Nephron progenitor cell (in vitro differentiated cells): ENCODE measurements around the gene RPTOR.

Source experiments
- DNase-seq: peaks from one replicate; pipeline ENCODE4 v3.0.0; 2021
- H3K27ac Mint-ChIP-seq: 2 replicates; pipeline ENCODE4 v1.8.0; 2021; ENCODE audit warnings: mild to moderate bottlenecking, moderate library complexity, mixed read lengths
- H3K27me3 Mint-ChIP-seq: 2 replicates; pipeline ENCODE4 v1.8.0; 2021; ENCODE audit warnings: mild to moderate bottlenecking, low read depth, mixed read lengths; ENCODE audit not compliant: poor library complexity
- H3K36me3 Mint-ChIP-seq: 2 replicates; pipeline ENCODE4 v1.8.0; 2021; ENCODE audit warnings: low read depth, mixed read lengths
- H3K4me1 Mint-ChIP-seq: 2 replicates; pipeline ENCODE4 v1.8.0; 2021; ENCODE audit warnings: mixed read lengths
- H3K4me3 Mint-ChIP-seq: 2 replicates; pipeline ENCODE4 v1.8.0; 2021; ENCODE audit warnings: mild to moderate bottlenecking, moderate library complexity, mixed read lengths
- H3K9me3 Mint-ChIP-seq: 2 replicates; pipeline ENCODE4 v1.8.0; 2021; ENCODE audit warnings: mild to moderate bottlenecking, moderate library complexity, mixed read lengths
- CTCF ChIP-seq: fragments of 200-600 bp; sonication (generic); IDR thresholded peaks from 2 replicates; pipeline ENCODE4 v1.5.0; 2021; ENCODE audit warnings: antibody characterized with exemption

Gene RPTOR

GRCh38 chr17:81003711-81004475 lies 459.3 kb downstream of the RPTOR start:
- H3K9me3 Mint-ChIP-seq = peaks cover 9% of the 10 kb centered on the region
- no peak overlapping the region for H3K27ac Mint-ChIP-seq

GRCh38 chr17:81006891-81007290 lies 462.3 kb downstream of the RPTOR start:
- H3K4me3 Mint-ChIP-seq = no peak overlapping the region
- TF ChIP-seq CTCF = no peak
- H3K27ac Mint-ChIP-seq = no peak overlapping the region
- peaks cover 55% of the 10 kb centered on the region for H3K27me3 Mint-ChIP-seq
- no peak for DNase-seq
- H3K4me1 Mint-ChIP-seq = peaks cover 18% of the 10 kb centered on the region
- peaks cover 27% of the 10 kb centered on the region for H3K9me3 Mint-ChIP-seq
- H3K36me3 Mint-ChIP-seq = peaks cover 11% of the 10 kb centered on the region

More at GRCh38 chr17:81003711-81004475, 459.3 kb downstream of the RPTOR start:
- Mint-ChIP-seq H3K4me1 (peaks cover 24% of the 10 kb centered on the region), H3K36me3 (peaks cover 5% of the 10 kb centered on the region), H3K4me3 (peak overlapping the region; percentile 46), H3K27me3 (peaks cover 57% of the 10 kb centered on the region)
- TF ChIP-seq CTCF = no peak
- DNase-seq = peak; percentile 68

- H3K27me3 Mint-ChIP-seq = peaks cover 44% of the 10 kb centered on the region
- no peak for DNase-seq
- peaks cover 11% of the 10 kb centered on the region for H3K36me3 Mint-ChIP-seq
- peaks cover 11% of the 10 kb centered on the region for H3K4me1 Mint-ChIP-seq
- no peak overlapping the region for H3K27ac Mint-ChIP-seq
- H3K9me3 Mint-ChIP-seq = peaks cover 32% of the 10 kb centered on the region
- H3K4me3 Mint-ChIP-seq = no peak overlapping the region
- no peak for TF ChIP-seq CTCF
These were observed 463.5 kb downstream of the RPTOR start for GRCh38 chr17:81008140-81008539.

GRCh38 chr17:81009136-81009535 lies 464.5 kb downstream of the RPTOR start:
- Mint-ChIP-seq H3K27ac (no peak overlapping the region), H3K4me1 (peaks cover 6% of the 10 kb centered on the region), H3K9me3 (peaks cover 32% of the 10 kb centered on the region), H3K4me3 (no peak overlapping the region), H3K36me3 (peaks cover 11% of the 10 kb centered on the region), H3K27me3 (peaks cover 37% of the 10 kb centered on the region)
- TF ChIP-seq CTCF = no peak
- DNase-seq = no peak

GRCh38 chr17:81010935-81011334 lies 466.3 kb downstream of the RPTOR start:
- TF ChIP-seq CTCF = no peak
- peaks cover 24% of the 10 kb centered on the region for H3K27me3 Mint-ChIP-seq
- H3K9me3 Mint-ChIP-seq = peaks cover 37% of the 10 kb centered on the region
- no peak overlapping the region for H3K4me3 Mint-ChIP-seq
- H3K4me1 Mint-ChIP-seq = no peaks in the 10 kb centered on the region
- H3K36me3 Mint-ChIP-seq = peaks cover 13% of the 10 kb centered on the region
- no peak for DNase-seq
- H3K27ac Mint-ChIP-seq = no peak overlapping the region

GRCh38 chr17:81011951-81012350 lies 467.3 kb downstream of the RPTOR start:
- no peak for DNase-seq
- Mint-ChIP-seq H3K4me1 (no peaks in the 10 kb centered on the region), H3K27ac (no peak overlapping the region), H3K27me3 (peaks cover 14% of the 10 kb centered on the region), H3K9me3 (peaks cover 43% of the 10 kb centered on the region), H3K36me3 (peaks cover 18% of the 10 kb centered on the region), H3K4me3 (no peak overlapping the region)
- no peak for TF ChIP-seq CTCF
